HFFc6 (cell line): ENCODE data around the gene LONRF3. TPM values are rescaled to one million over a fixed set of nuclear protein-coding genes. Genes with fewer than 3 reads are reported as not detected.
"Not testable (repeated sequence)": the region's sequence is repeated elsewhere in the genome, so short reads cannot be mapped to it uniquely, and the experiment has no call there.

Source experiments
- DNase-seq: peaks from one replicate; pipeline ENCODE4 v3.0.0-alpha.2; 2018
- H3K27ac Mint-ChIP-seq: 2 replicates; pipeline ENCODE4 v1.8.0; 2020; ENCODE audit warnings: mild to moderate bottlenecking, mixed read lengths
- H3K27me3 Mint-ChIP-seq: 2 replicates; pipeline ENCODE4 v1.8.0; 2021; ENCODE audit warnings: mild to moderate bottlenecking, moderate library complexity, mixed read lengths; ENCODE audit not compliant: insufficient read depth
- H3K36me3 Mint-ChIP-seq: 2 replicates; pipeline ENCODE4 v1.8.0; 2021; ENCODE audit warnings: low read depth, mixed read lengths
- H3K4me1 Mint-ChIP-seq: 2 replicates; pipeline ENCODE4 v1.8.0; 2020; ENCODE audit warnings: low read depth, mixed read lengths
- H3K4me3 Mint-ChIP-seq: 2 replicates; pipeline ENCODE4 v1.8.0; 2020; ENCODE audit warnings: mild to moderate bottlenecking, moderate library complexity, mixed read lengths
- H3K9me3 Mint-ChIP-seq: 2 replicates; pipeline ENCODE4 v1.8.0; 2020; ENCODE audit warnings: mild to moderate bottlenecking, mixed read lengths
- CTCF ChIP-seq: fragments of 200-600 bp; sonication (generic); IDR thresholded peaks from 2 replicates; pipeline ENCODE4 v1.5.0; 2021; ENCODE audit warnings: antibody characterized with exemption, mild to moderate bottlenecking
- total RNA-seq, 6 experiments: library from RNA; stranded (reverse); fragmentation: NEBNext Ultra II Directional; extraction: Animal tissue kit (Norgen Biotek cat#: 25700); gene quantifications; 2 replicates in 1 of 6; 3 replicates in 5 of 6; pipeline ENCODE4 v1.2.3, GENCODE V29; 2021

The LONRF3 gene
- total RNA-seq, 6 experiments from 2014 or later: not detected

GRCh38 chrX:119013164-119013563 lies 38.7 kb downstream of the LONRF3 start:
- Mint-ChIP-seq H3K27ac (no peak overlapping the region), H3K9me3 (peaks cover 4% of the 10 kb centered on the region; the same call in 1 of the 2 replicates), H3K4me1 (peaks cover 15% of the 10 kb centered on the region), H3K4me3 (no peak overlapping the region), H3K27me3 (peaks cover 6% of the 10 kb centered on the region), H3K36me3 (no peaks in the 10 kb centered on the region)
- DNase-seq: no peak
- no peak for TF ChIP-seq CTCF

DNA sequence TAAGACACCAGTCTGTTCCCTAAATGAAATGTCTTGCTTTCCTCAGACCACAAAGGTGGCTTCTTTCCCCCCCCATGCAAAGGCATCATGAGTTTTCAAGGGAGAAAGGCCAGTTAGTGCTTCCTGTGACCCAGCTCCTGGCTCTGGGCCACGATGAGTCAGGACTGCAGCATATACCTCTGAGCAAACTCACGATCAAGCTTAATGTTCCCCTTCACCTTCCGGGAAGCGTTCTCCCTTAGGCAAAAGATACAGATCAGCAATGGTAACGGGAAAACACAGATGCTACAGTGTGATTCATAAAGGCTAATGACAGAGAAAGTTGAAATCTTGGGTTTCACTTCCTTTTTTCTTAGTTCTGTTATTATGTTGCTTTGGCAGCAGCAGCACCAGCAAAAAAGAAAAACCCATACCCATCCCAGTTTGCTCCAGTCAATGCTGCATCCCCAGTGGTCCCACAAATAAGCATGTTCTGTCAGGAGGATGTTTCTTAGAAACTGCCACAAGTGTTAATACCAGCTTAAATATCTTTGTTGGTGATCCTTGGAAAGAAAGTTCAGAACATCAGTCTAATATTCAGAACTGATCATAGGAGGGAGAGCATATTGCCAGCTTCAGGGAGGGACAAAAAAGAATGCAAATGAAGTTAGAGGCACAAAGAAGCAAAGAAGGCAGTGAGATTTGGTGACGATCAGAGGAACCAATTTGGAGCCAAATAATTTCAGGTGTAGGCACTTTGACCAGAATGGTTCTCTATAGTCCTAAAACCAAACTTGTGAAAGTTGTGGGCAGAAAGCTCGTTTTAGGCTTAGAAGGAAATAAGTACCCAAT lies 41.2 kb downstream of the LONRF3 start:
- Mint-ChIP-seq H3K9me3 (peaks cover 4% of the 10 kb centered on the region; the same call in 1 of the 2 replicates), H3K4me1 (peaks cover 15% of the 10 kb centered on the region), H3K36me3 (no peaks in the 10 kb centered on the region), H3K27ac (peak overlapping the region; percentile 97), H3K27me3 (peaks cover under 1% of the 10 kb centered on the region; the same call in 1 of the 2 replicates), H3K4me3 (peak overlapping the region; percentile 67)
- TF ChIP-seq CTCF: no peak
- DNase-seq: peak; percentile 94

GRCh38 chrX:119017077-119017476 lies 42.7 kb downstream of the LONRF3 start:
- TF ChIP-seq CTCF: no peak
- H3K4me3 Mint-ChIP-seq: no peak overlapping the region
- H3K4me1 Mint-ChIP-seq: peaks cover 15% of the 10 kb centered on the region
- H3K27ac Mint-ChIP-seq: peak overlapping the region; percentile 31; the same call in 1 of the 2 replicates
- no peak for DNase-seq
- H3K27me3 Mint-ChIP-seq: no peaks in the 10 kb centered on the region; the same call in 1 of the 2 replicates
- no peaks in the 10 kb centered on the region for H3K36me3 Mint-ChIP-seq
- peaks cover 4% of the 10 kb centered on the region; the same call in 1 of the 2 replicates for H3K9me3 Mint-ChIP-seq

GRCh38 chrX:119025900-119026299 lies 51.5 kb downstream of the LONRF3 start:
- no peak for TF ChIP-seq CTCF
- Mint-ChIP-seq H3K9me3 (no peaks in the 10 kb centered on the region), H3K27me3 (peaks cover 3% of the 10 kb centered on the region), H3K36me3 (no peaks in the 10 kb centered on the region), H3K27ac (no peak overlapping the region), H3K4me3 (no peak overlapping the region), H3K4me1 (no peaks in the 10 kb centered on the region)
- DNase-seq: no peak

GRCh38 chrX:119026344-119026743 lies 51.9 kb downstream of the LONRF3 start:
- not testable (repeated sequence) for H3K27ac Mint-ChIP-seq, H3K36me3 Mint-ChIP-seq, H3K4me1 Mint-ChIP-seq, H3K4me3 Mint-ChIP-seq, DNase-seq, H3K27me3 Mint-ChIP-seq, H3K9me3 Mint-ChIP-seq

GRCh38 chrX:119027960-119028732 lies 53.7 kb downstream of the LONRF3 start:
- not testable (repeated sequence) for H3K4me3 Mint-ChIP-seq

More at GRCh38 chrX:119027960-119028732, 53.7 kb downstream of the LONRF3 start:
- H3K36me3 Mint-ChIP-seq, DNase-seq, H3K4me1 Mint-ChIP-seq, H3K9me3 Mint-ChIP-seq, H3K27ac Mint-ChIP-seq, H3K27me3 Mint-ChIP-seq: not testable (repeated sequence)
